ENCODE measurements around the gene MLYCD. TPM values are rescaled to one million over a fixed set of nuclear protein-coding genes. Genes with fewer than 3 reads are reported as not detected.

Gene MLYCD
- total RNA-seq, 4 donors from 2014 or later = 4.5 to 16.6 (median 6.7) TPM

DNA sequence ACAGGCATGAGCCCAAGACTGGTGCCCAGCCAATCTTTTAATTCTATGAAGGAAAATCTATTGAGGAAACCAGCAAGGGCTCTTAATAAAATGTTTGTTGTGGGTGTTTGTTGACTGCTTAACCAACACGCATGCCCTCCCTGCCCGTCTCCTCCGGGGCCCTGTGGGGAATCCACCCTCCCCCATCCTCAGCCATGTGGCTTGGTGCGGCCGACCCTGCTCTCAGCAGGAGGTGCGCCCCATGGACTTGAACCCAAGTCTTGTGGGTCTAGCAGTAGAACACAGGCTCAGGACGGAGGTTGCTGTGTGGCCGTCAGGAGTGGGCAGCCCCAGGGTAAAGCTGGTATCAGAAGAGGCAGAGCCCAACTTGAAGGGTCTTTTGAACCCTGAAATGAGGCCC, 45.1 kb upstream of the MLYCD start:
- H3K27ac ChIP-seq = no peak overlapping the region
- no peak overlapping the region for H3K4me3 ChIP-seq
- no peak for TF ChIP-seq POLR2A (IDR thresholded peaks at IDR 0.05)
- TF ChIP-seq CTCF (IDR thresholded peaks at IDR 0.05) = no peak
- H3K27me3 ChIP-seq = no peaks in the 10 kb centered on the region
- intact Hi-C loops (cut with DNase I; ENCODE audit: low total_unique reads) = no loop called here
- no peaks in the 10 kb centered on the region for H3K36me3 ChIP-seq
- no peaks in the 10 kb centered on the region for H3K9me3 ChIP-seq
- H3K4me1 ChIP-seq = no peaks in the 10 kb centered on the region
- DNase-seq = no peak

- Histone ChIP-seq H3K27me3 (no peaks in the 10 kb centered on the region), H3K36me3 (no peaks in the 10 kb centered on the region), H3K9me3 (no peaks in the 10 kb centered on the region), H3K4me1 (no peaks in the 10 kb centered on the region), H3K27ac (no peak overlapping the region), H3K4me3 (no peak overlapping the region)
- DNase-seq = no peak
- intact Hi-C loops (cut with DNase I; ENCODE audit: low total_unique reads) = no loop called here
- TF ChIP-seq CTCF (IDR thresholded peaks at IDR 0.05) (no peak), POLR2A (IDR thresholded peaks at IDR 0.05) (no peak)
Observed at GRCh38 chr16:83854420-83854819, 44.5 kb upstream of the MLYCD start.

DNA sequence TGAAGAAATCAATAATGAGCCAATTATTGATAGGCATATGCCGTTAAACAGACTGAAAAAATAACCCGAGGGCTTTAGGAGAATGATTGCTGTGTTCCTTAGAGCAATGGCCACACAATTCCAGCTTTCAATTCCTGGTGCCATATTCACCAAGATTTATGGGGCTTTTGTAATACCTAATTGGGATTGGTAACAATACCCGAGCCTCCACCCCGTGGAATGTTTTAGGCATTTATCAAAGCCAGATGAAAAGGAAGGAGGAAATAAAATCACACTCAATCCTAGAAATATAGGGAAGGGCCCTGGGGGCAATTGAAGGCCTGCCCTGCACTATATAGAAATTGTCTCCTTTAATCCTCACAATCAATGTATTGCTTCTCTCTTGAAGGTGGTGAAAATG, 42.1 kb upstream of the MLYCD start:
- Histone ChIP-seq H3K36me3 (no peaks in the 10 kb centered on the region), H3K27ac (no peak overlapping the region), H3K27me3 (no peaks in the 10 kb centered on the region), H3K4me3 (no peak overlapping the region), H3K4me1 (no peaks in the 10 kb centered on the region), H3K9me3 (no peaks in the 10 kb centered on the region)
- TF ChIP-seq CTCF (IDR thresholded peaks at IDR 0.05) (no peak), POLR2A (IDR thresholded peaks at IDR 0.05) (no peak)
- intact Hi-C loops (cut with DNase I; ENCODE audit: low total_unique reads) = no loop called here
- no peak for DNase-seq

- Histone ChIP-seq H3K27me3 (no peaks in the 10 kb centered on the region), H3K9me3 (no peaks in the 10 kb centered on the region), H3K36me3 (no peaks in the 10 kb centered on the region), H3K27ac (no peak overlapping the region), H3K4me1 (no peaks in the 10 kb centered on the region), H3K4me3 (no peak overlapping the region)
- intact Hi-C loops (cut with DNase I; ENCODE audit: low total_unique reads) = no loop called here
- no peak for DNase-seq
- no peak for TF ChIP-seq CTCF (IDR thresholded peaks at IDR 0.05)
- TF ChIP-seq POLR2A (IDR thresholded peaks at IDR 0.05) = no peak
Observed at GRCh38 chr16:83859265-83859664, 39.6 kb upstream of the MLYCD start.

DNA sequence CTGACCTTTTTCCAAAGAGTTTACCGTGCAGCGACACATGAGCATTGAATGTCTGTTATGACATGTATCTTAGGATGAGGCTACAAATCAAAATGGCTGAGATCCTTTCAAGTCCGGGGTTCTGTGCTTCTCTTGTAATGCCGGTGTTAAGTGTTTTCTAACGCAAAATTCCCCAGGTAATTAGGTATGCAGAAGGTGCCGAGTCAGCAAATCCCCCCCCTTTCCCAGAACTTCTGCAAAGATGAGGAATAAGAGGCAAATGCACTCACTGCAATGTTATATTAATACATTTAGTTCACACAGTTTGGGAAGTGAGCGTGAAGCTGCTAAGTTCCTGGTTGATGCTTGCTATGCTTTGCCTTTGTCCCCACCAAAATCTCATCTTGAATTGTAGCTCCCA, 36.3 kb upstream of the MLYCD start:
- Histone ChIP-seq H3K36me3 (no peaks in the 10 kb centered on the region), H3K27me3 (no peaks in the 10 kb centered on the region), H3K9me3 (no peaks in the 10 kb centered on the region), H3K4me1 (no peaks in the 10 kb centered on the region), H3K4me3 (no peak overlapping the region), H3K27ac (no peak overlapping the region)
- intact Hi-C loops (cut with DNase I; ENCODE audit: low total_unique reads) = no loop called here
- no peak for DNase-seq
- TF ChIP-seq CTCF (IDR thresholded peaks at IDR 0.05) (no peak), POLR2A (IDR thresholded peaks at IDR 0.05) (no peak)

All from uterus (tissue), 4 donors.